Spleen (tissue), 11 donors: ENCODE results near the gene DMAC2. TPM values are rescaled to one million over a fixed set of nuclear protein-coding genes. Genes with fewer than 3 reads are reported as not detected.
A peak's percentile ranks its signal among the peaks of the same experiment; 100 is the strongest.

ENCODE experiments used
- DNase-seq: peaks from one replicate; pipeline ENCODE4 v3.0.0-alpha.2; 2020
- H3K27ac ChIP-seq, 8 donors: fragments of 200-600 bp; sonication (generic) in 7 of 8; 1 replicate in 4 of 8; 2 replicates in 4 of 8; pipeline versions ENCODE4 v1.5.0 to v1.8.0; 2016 to 2021; ENCODE audit warnings: inconsistent platforms in 4 of 8, mild to moderate bottlenecking in 4 of 8, moderate library complexity in 1 of 8
- H3K27me3 ChIP-seq, 7 donors: fragments of 200-600 bp; sonication (generic) in 6 of 7; replicated peaks in 1 of 7; 1 replicate in 4 of 7; 2 replicates in 3 of 7; pipeline versions ENCODE4 v1.5.0 to v1.8.0; 2016 to 2021; ENCODE audit warnings: inconsistent platforms in 3 of 7, mild to moderate bottlenecking in 1 of 7
- H3K36me3 ChIP-seq, 6 donors: fragments of 200-600 bp; sonication (generic) in 5 of 6; 1 replicate in 4 of 6; 2 replicates in 2 of 6; pipeline versions ENCODE4 v1.5.0 to v1.8.0; 2016 to 2021; ENCODE audit warnings: inconsistent platforms in 2 of 6
- H3K4me1 ChIP-seq, 6 donors: fragments of 200-600 bp; sonication (generic) in 5 of 6; 1 replicate in 3 of 6; 2 replicates in 3 of 6; pipeline versions ENCODE4 v1.5.0 to v1.8.0; 2016 to 2021; ENCODE audit warnings: inconsistent platforms in 3 of 6
- H3K4me3 ChIP-seq, 8 donors: fragments of 200-600 bp; sonication (generic) in 7 of 8; 1 replicate in 4 of 8; 2 replicates in 4 of 8; pipeline versions ENCODE4 v1.5.0 to v1.8.0; 2016 to 2021; ENCODE audit warnings: inconsistent platforms in 4 of 8, mild to moderate bottlenecking in 4 of 8, moderate library complexity in 2 of 8
- H3K9me3 ChIP-seq, 8 donors: fragments of 200-600 bp; sonication (generic) in 7 of 8; 1 replicate in 4 of 8; 2 replicates in 4 of 8; pipeline versions ENCODE4 v1.5.0 to v1.8.0; 2016 to 2021; ENCODE audit warnings: inconsistent platforms in 4 of 8
- CTCF ChIP-seq, 11 experiments: fragments of 200-600 bp in 7 of 11; fragments of 450-650 bp in 4 of 11; sonication (generic) in 4 of 11; IDR thresholded peaks in 8 of 11; conservative IDR thresholded peaks in 3 of 11; 1 replicate in 7 of 11; 2 replicates in 4 of 11; pipeline versions ENCODE4 v1.4.0 to v1.8.0; 2016 to 2021; ENCODE audit warnings: antibody characterized with exemption in 11 of 11, inconsistent platforms in 4 of 11, mild to moderate bottlenecking in 1 of 11
- POLR2A ChIP-seq, 3 donors: fragments of 450-650 bp; IDR thresholded peaks; one replicate each; pipeline ENCODE4 v1.5.1; 2017; ENCODE audit warnings: antibody characterized with exemption in 3 of 3, mild to moderate bottlenecking in 1 of 3
- POLR2AphosphoS5 ChIP-seq, 3 donors: sonication (generic); formaldehyde crosslinking; IDR thresholded peaks; one replicate each; pipeline ENCODE4 v1.5.1; 2017; ENCODE audit warnings: antibody characterized with exemption in 3 of 3
- WGBS, 5 donors: extraction: QIAGEN DNeasy Blood & Tissue Kit in 3 of 5; methylation state at CpG; one replicate each; pipeline versions ENCODE4 v1.1.5 to v1.1.7; 2013 to 2018; 5-methylcytosine and 5-hydroxymethylcytosine counted together
- intact Hi-C: fragments of 100-400 bp; cut with DNase I; formaldehyde crosslinking; loops from one replicate; pipeline ENCODE4 v1.15.0; 2023; ENCODE audit warnings: low total_unique reads
- polyA plus RNA-seq, 3 donors: library from polyadenylated mRNA; stranded (reverse); fragments of 200-250 nt; gene quantifications; one replicate each; pipeline ENCODE4 v1.2.1, GENCODE V29; 2013
- total RNA-seq, 7 donors: library from RNA; depleted of rRNA in 3 of 7; stranded (reverse); fragments of >200 nt in 3 of 7; fragmentation: NEBNext Ultra II Directional in 4 of 7; extraction: Animal tissue kit (Norgen Biotek cat#: 25700) in 4 of 7; gene quantifications; one replicate each; pipeline versions ENCODE4 v1.1.0 to v1.2.1, GENCODE V29; 2016 to 2021
- donor health status: healthy with polysubstance abuse.
- donor health status: DM: no; HTN: no; CAD: no; lungs with moderate emphysema.
- donor health status: DM: no; HTN: no; CAD: no.
- donor health status: Bipolar disorder and iron deficiency.
- donor health status: healthy.
- donor health status: DM: no; HTN: no; CAD: no.
- donor health status: DM: yes; HTN: yes; CAD: no.

Gene DMAC2
- total and polyA plus RNA-seq, 10 donors = 19.2 to 36.5 (median 30.1) TPM

GRCh38 chr19:41425174-41426115 is 14.3 kb downstream of the DMAC2 start:
- 78 to 96% (median 88%) methylated on average over 19 to 28 of the region's 28 CpGs for WGBS, 5 donors
- no peak for TF ChIP-seq POLR2A (IDR thresholded peaks at IDR 0.05)
- TF ChIP-seq POLR2AphosphoS5 (IDR thresholded peaks at IDR 0.05) = peak in 1 of 3 donors; percentile 16
- peak overlapping the region in 6 of 8 donors; percentile 51 to 93 (median 86) for H3K27ac ChIP-seq
- H3K9me3 ChIP-seq = no peaks in the 10 kb centered on the region
- H3K4me3 ChIP-seq = peak overlapping the region in 5 of 8 donors; percentile 33 to 67 (median 46)
- no peaks in the 10 kb centered on the region for H3K27me3 ChIP-seq
- peaks cover 0 to 69% (median 50%) of the 10 kb centered on the region in 6 donors for H3K36me3 ChIP-seq
- DNase-seq = no peak
- intact Hi-C loops = no loop called here
- H3K4me1 ChIP-seq = peaks cover 15 to 90% (median 44%) of the 10 kb centered on the region in 6 donors

GRCh38 chr19:41424335-41425173 is 15.2 kb downstream of the DMAC2 start:
- TF ChIP-seq CTCF (IDR thresholded peaks at IDR 0.05 in 8 of 11, conservative IDR thresholded peaks at IDR 0.05 in 3 of 11) (no peak), POLR2A (IDR thresholded peaks at IDR 0.05) (no peak)
- peaks cover 0 to 70% (median 58%) of the 10 kb centered on the region in 6 donors for H3K36me3 ChIP-seq
- H3K27me3 ChIP-seq = no peaks in the 10 kb centered on the region
- H3K27ac ChIP-seq = peak overlapping the region in 6 of 8 donors; percentile 51 to 93 (median 86)
- H3K4me3 ChIP-seq = peak overlapping the region in 5 of 8 donors; percentile 7 to 67 (median 43)
- WGBS, 5 donors = 63 to 79% (median 72%) methylated on average over 15 to 21 of the region's 21 CpGs
- peaks cover 15 to 99% (median 51%) of the 10 kb centered on the region in 6 donors for H3K4me1 ChIP-seq
- DNase-seq = no peak
- no peaks in the 10 kb centered on the region for H3K9me3 ChIP-seq
- intact Hi-C loops = no loop called here

GRCh38 chr19:41422955-41423354 is 16.8 kb downstream of the DMAC2 start:
- H3K4me1 ChIP-seq = peaks cover 6 to 97% (median 42%) of the 10 kb centered on the region in 6 donors
- H3K27me3 ChIP-seq = no peaks in the 10 kb centered on the region
- TF ChIP-seq POLR2AphosphoS5 (IDR thresholded peaks at IDR 0.05) (peak in 1 of 3 donors; percentile 31), POLR2A (IDR thresholded peaks at IDR 0.05) (no peak)
- 89 to 93% (median 92%) methylated on average over 12 of the region's 12 CpGs for WGBS, 5 donors
- peak overlapping the region in 1 of 8 donors; percentile 93 for H3K27ac ChIP-seq
- DNase-seq = no peak
- H3K4me3 ChIP-seq = no peak overlapping the region
- peaks cover 0 to 86% (median 73%) of the 10 kb centered on the region in 6 donors for H3K36me3 ChIP-seq
- intact Hi-C loops = no loop called here
- H3K9me3 ChIP-seq = no peaks in the 10 kb centered on the region

GRCh38 chr19:41422456-41422855 is 17.3 kb downstream of the DMAC2 start:
- Histone ChIP-seq H3K9me3 (no peaks in the 10 kb centered on the region), H3K4me3 (no peak overlapping the region), H3K4me1 (peaks cover 1 to 92% (median 37%) of the 10 kb centered on the region in 6 donors), H3K36me3 (peaks cover 0 to 91% (median 75%) of the 10 kb centered on the region in 6 donors), H3K27me3 (no peaks in the 10 kb centered on the region), H3K27ac (peak overlapping the region in 3 of 8 donors; percentile 81 to 93 (median 83))
- peak in 1 of 3 donors; percentile 1 for TF ChIP-seq POLR2AphosphoS5 (IDR thresholded peaks at IDR 0.05)
- no peak for TF ChIP-seq POLR2A (IDR thresholded peaks at IDR 0.05)
- WGBS, 5 donors = 82 to 88% (median 86%) methylated on average over 18 of the region's 18 CpGs
- intact Hi-C loops = no loop called here
- no peak for DNase-seq

GRCh38 chr19:41421973-41422372 is 17.7 kb downstream of the DMAC2 start:
- WGBS, 5 donors = 93 to 97% (median 94%) methylated on average over 14 to 20 of the region's 20 CpGs
- Histone ChIP-seq H3K36me3 (peaks cover 0 to 96% (median 78%) of the 10 kb centered on the region in 6 donors), H3K27me3 (no peaks in the 10 kb centered on the region), H3K9me3 (no peaks in the 10 kb centered on the region), H3K4me3 (no peak overlapping the region), H3K4me1 (peaks cover 0 to 91% (median 33%) of the 10 kb centered on the region in 6 donors), H3K27ac (peak overlapping the region in 3 of 8 donors; percentile 81 to 93 (median 83))
- TF ChIP-seq CTCF (IDR thresholded peaks at IDR 0.05 in 8 of 11, conservative IDR thresholded peaks at IDR 0.05 in 3 of 11) (no peak), POLR2AphosphoS5 (IDR thresholded peaks at IDR 0.05) (peak in 1 of 3 donors; percentile 61), POLR2A (IDR thresholded peaks at IDR 0.05) (no peak)
- no peak for DNase-seq
- intact Hi-C loops = no loop called here
